Mesendoderm (in vitro differentiated cells): ENCODE results near the gene RASGEF1C.

Experiments used
- DNase-seq: peaks from one replicate; pipeline ENCODE4 v3.0.0; 2013
- H2AK5ac ChIP-seq: 2 replicates; pipeline ENCODE4 v1.6.1; 2013; ENCODE audit warnings: low read length, inconsistent platforms
- H2BK120ac ChIP-seq: 2 replicates; pipeline ENCODE4 v1.6.1; 2013; ENCODE audit warnings: low read depth, mild to moderate bottlenecking, low read length, moderate library complexity, mixed read lengths
- H2BK15ac ChIP-seq: replicated peaks from 2 replicates; pipeline ENCODE4 v1.6.1; 2013; ENCODE audit warnings: low read depth, mild to moderate bottlenecking, moderate library complexity
- H2BK5ac ChIP-seq: 2 replicates; pipeline ENCODE4 v1.6.1; 2013; ENCODE audit warnings: low read length, inconsistent platforms
- H3K18ac ChIP-seq: 2 replicates; pipeline ENCODE4 v1.6.1; 2013; ENCODE audit warnings: mild to moderate bottlenecking, low read length, mixed read lengths
- H3K23ac ChIP-seq: one replicate; pipeline ENCODE4 v1.6.1; 2013; ENCODE audit warnings: low read length
- H3K27ac ChIP-seq: 2 replicates; pipeline ENCODE4 v1.5.1; 2013; ENCODE audit warnings: low read depth, mild to moderate bottlenecking, inconsistent platforms, low read length, moderate library complexity
- H3K27me3 ChIP-seq: 2 replicates; pipeline ENCODE4 v1.6.1; 2013; ENCODE audit warnings: low read length, control low read depth, mild to moderate bottlenecking, inconsistent platforms; ENCODE audit not compliant: insufficient read depth, poor library complexity
- H3K36me3 ChIP-seq: 2 replicates; pipeline ENCODE4 v1.6.1; 2013; ENCODE audit warnings: low read length, inconsistent platforms; ENCODE audit not compliant: control insufficient read depth, insufficient read depth
- H3K4ac ChIP-seq: one replicate; pipeline ENCODE4 v1.6.1; 2013; ENCODE audit warnings: low read depth, mild to moderate bottlenecking, low read length, moderate library complexity
- H3K4me1 ChIP-seq: 2 replicates; pipeline ENCODE4 v1.6.1; 2013; ENCODE audit warnings: low read depth, low read length, inconsistent platforms; ENCODE audit not compliant: control insufficient read depth
- H3K4me2 ChIP-seq: 2 replicates; pipeline ENCODE4 v1.6.1; 2013; ENCODE audit warnings: low read length
- H3K4me3 ChIP-seq: 2 replicates; pipeline ENCODE4 v1.5.1; 2013; ENCODE audit warnings: mild to moderate bottlenecking, low read length
- H3K56ac ChIP-seq: one replicate; pipeline ENCODE4 v1.6.1; 2013; ENCODE audit warnings: low read length
- H3K79me1 ChIP-seq: 2 replicates; pipeline ENCODE4 v1.6.1; 2013; ENCODE audit warnings: low read length, inconsistent platforms
- H3K79me2 ChIP-seq: 2 replicates; pipeline ENCODE4 v1.6.1; 2013; ENCODE audit warnings: mild to moderate bottlenecking, low read length; ENCODE audit not compliant: control insufficient read depth, insufficient read depth
- H3K9ac ChIP-seq: 2 replicates; pipeline ENCODE4 v1.6.1; 2013; ENCODE audit warnings: low read length, inconsistent platforms
- H4K5ac ChIP-seq: one replicate; pipeline ENCODE4 v1.6.1; 2013; ENCODE audit warnings: low read length
- H4K8ac ChIP-seq: one replicate; pipeline ENCODE4 v1.6.1; 2013; ENCODE audit warnings: low read depth, mild to moderate bottlenecking, control low read depth, low read length, moderate library complexity
- WGBS: extraction: QIAGEN DNeasy Blood & Tissue Kit; methylation state at CpG from one replicate; pipeline ENCODE4 v1.1.7; 2013; ENCODE audit warnings: low lambda C conversion rate, missing lambda C conversion rate; ENCODE audit not compliant: insufficient coverage; ENCODE audit errors: extremely low coverage; 5-methylcytosine and 5-hydroxymethylcytosine counted together

RASGEF1C gene

DNA sequence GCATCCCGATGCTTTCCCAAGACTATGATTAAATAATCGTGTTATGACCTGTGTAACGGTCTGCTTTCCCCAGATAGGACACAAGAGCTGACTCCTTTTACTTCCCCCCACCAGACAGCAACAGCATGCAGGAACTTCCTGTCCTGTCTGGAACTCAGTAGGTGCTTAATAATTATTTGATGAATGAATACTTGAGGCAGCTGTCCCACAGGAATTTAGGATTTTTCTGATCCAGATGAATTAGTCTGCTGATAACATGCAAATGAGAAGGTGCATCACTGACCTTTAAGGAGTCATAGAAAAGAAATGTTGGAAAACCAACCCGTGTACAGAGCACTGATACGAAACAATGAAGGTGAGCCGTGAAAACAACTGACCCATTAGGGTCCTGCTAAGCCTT, 149.7 kb downstream of the RASGEF1C start:
- no peak overlapping the region for H2BK120ac ChIP-seq
- no peak overlapping the region for H3K56ac ChIP-seq
- no peak overlapping the region for H4K5ac ChIP-seq
- no peak overlapping the region for H3K4me2 ChIP-seq
- no peak overlapping the region for H3K9ac ChIP-seq
- H3K23ac ChIP-seq: no peak overlapping the region
- no peak overlapping the region for H4K8ac ChIP-seq
- no peaks in the 10 kb centered on the region for H3K27me3 ChIP-seq
- H3K27ac ChIP-seq: peak overlapping the region; percentile 30
- no peak overlapping the region for H3K4ac ChIP-seq
- no peak overlapping the region for H2BK5ac ChIP-seq
- H3K4me1 ChIP-seq: peaks cover 10% of the 10 kb centered on the region
- whole genome bisulfite sequencing: no CpG with 5 or more reads among the region's 6 CpGs
- no peak overlapping the region for H3K4me3 ChIP-seq
- peaks cover 4% of the 10 kb centered on the region for H3K79me1 ChIP-seq
- peak; percentile 65 for DNase-seq
- H2AK5ac ChIP-seq: no peak overlapping the region
- peaks cover 17% of the 10 kb centered on the region for H3K79me2 ChIP-seq
- no peak overlapping the region for H3K18ac ChIP-seq
- no peak overlapping the region for H2BK15ac ChIP-seq
- H3K36me3 ChIP-seq: no peaks in the 10 kb centered on the region

DNA sequence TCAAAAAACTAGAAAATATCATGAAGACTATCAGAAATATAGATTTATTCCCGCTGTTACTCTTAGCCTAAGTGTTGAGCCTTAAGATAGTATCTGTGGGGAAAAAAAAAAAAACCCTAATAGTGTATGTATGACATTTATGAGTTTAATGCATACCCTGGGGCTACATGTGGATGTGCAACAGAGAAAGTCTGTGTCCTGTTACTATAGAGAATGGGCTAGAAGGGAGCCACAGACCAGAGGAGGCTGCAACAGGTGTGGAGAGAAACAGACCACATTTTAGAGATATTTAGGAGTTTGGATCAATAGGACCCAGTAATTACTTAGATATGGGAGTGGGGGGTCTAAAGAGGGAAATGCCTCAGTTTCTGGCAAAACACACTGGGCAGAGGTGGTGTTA, 152.9 kb downstream of the RASGEF1C start:
- Histone ChIP-seq H2BK15ac (no peak overlapping the region), H3K9ac (no peak overlapping the region), H3K4me2 (no peak overlapping the region), H4K5ac (no peak overlapping the region), H3K36me3 (no peaks in the 10 kb centered on the region), H3K18ac (no peak overlapping the region), H3K4me1 (peaks cover 10% of the 10 kb centered on the region), H3K27ac (no peak overlapping the region), H3K56ac (no peak overlapping the region), H3K27me3 (no peaks in the 10 kb centered on the region), H3K23ac (no peak overlapping the region), H3K79me2 (peaks cover 12% of the 10 kb centered on the region), H2BK120ac (no peak overlapping the region), H3K4me3 (no peak overlapping the region), H2AK5ac (no peak overlapping the region), H4K8ac (no peak overlapping the region), H2BK5ac (no peak overlapping the region), H3K79me1 (peaks cover 10% of the 10 kb centered on the region), H3K4ac (no peak overlapping the region)
- no peak for DNase-seq
- WGBS: no CpG with 5 or more reads among the region's 1 CpG

DNA sequence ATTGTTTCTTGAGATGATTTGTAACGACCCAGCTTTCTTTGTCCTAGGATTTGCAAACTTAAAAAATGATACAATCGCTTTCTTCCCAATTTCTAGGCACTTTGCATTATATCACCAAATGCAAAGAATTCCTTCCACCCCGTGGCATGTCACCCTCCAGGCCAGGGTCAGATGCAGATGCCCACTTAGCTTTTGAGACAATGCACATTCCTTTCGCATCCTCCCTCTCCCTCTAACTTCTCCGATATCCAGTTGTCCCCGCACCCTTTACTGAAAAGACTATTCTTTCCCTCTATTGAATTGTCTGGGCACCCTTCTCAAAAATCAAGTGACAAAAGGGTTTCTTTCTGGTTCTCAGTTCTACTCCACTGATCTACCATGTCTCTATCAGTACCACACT, 154.8 kb downstream of the RASGEF1C start:
- H2BK15ac ChIP-seq: no peak overlapping the region
- no peak overlapping the region for H3K56ac ChIP-seq
- peaks cover 8% of the 10 kb centered on the region for H3K79me2 ChIP-seq
- no peak overlapping the region for H2AK5ac ChIP-seq
- no peak overlapping the region for H3K4me2 ChIP-seq
- H3K27me3 ChIP-seq: no peaks in the 10 kb centered on the region
- H3K18ac ChIP-seq: no peak overlapping the region
- H3K4me3 ChIP-seq: no peak overlapping the region
- no peaks in the 10 kb centered on the region for H3K36me3 ChIP-seq
- no peak overlapping the region for H3K23ac ChIP-seq
- no peak overlapping the region for H3K9ac ChIP-seq
- no peak overlapping the region for H2BK120ac ChIP-seq
- no peak overlapping the region for H3K27ac ChIP-seq
- H4K8ac ChIP-seq: no peak overlapping the region
- WGBS: no CpG with 5 or more reads among the region's 6 CpGs
- H2BK5ac ChIP-seq: no peak overlapping the region
- H3K4ac ChIP-seq: no peak overlapping the region
- DNase-seq: no peak
- no peaks in the 10 kb centered on the region for H3K4me1 ChIP-seq
- peaks cover 10% of the 10 kb centered on the region for H3K79me1 ChIP-seq
- H4K5ac ChIP-seq: no peak overlapping the region

DNA sequence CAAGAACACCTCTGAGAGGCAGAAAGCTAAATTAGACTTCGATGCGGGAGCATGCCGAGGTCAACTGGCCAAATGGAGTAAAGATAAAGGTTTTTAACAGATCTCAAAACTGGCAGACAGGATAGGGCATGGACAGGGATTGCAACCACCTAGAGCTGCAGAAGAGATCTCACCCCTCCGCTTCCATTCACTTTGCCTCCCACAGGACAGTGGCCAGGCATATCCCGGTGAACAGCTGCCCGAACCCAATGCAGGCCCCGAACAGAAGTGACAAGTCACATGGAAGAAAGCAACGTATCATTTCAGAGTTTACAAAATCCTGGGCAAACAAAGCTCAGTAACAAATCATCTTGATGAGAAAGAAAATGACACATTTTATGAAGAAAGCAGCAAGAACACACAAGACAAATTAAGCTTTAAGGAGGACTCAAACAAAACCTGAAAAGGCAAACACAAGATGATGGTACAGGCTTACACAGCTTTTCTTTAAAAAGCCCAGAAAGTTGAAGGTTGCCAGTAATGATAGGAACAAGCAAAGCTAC, 155.9 kb downstream of the RASGEF1C start:
- Histone ChIP-seq H4K8ac (no peak overlapping the region), H3K4me1 (peaks cover 4% of the 10 kb centered on the region), H2BK15ac (no peak overlapping the region), H3K36me3 (no peaks in the 10 kb centered on the region), H3K9ac (no peak overlapping the region), H3K79me1 (peaks cover 8% of the 10 kb centered on the region), H3K4me3 (no peak overlapping the region), H3K23ac (no peak overlapping the region), H3K18ac (no peak overlapping the region), H3K4me2 (no peak overlapping the region), H2BK5ac (no peak overlapping the region), H3K4ac (no peak overlapping the region), H2BK120ac (no peak overlapping the region), H3K27me3 (no peaks in the 10 kb centered on the region), H4K5ac (no peak overlapping the region), H3K79me2 (peaks cover 8% of the 10 kb centered on the region), H2AK5ac (no peak overlapping the region), H3K27ac (no peak overlapping the region), H3K56ac (no peak overlapping the region)
- DNase-seq: no peak
- WGBS: no CpG with 5 or more reads among the region's 8 CpGs

DNA sequence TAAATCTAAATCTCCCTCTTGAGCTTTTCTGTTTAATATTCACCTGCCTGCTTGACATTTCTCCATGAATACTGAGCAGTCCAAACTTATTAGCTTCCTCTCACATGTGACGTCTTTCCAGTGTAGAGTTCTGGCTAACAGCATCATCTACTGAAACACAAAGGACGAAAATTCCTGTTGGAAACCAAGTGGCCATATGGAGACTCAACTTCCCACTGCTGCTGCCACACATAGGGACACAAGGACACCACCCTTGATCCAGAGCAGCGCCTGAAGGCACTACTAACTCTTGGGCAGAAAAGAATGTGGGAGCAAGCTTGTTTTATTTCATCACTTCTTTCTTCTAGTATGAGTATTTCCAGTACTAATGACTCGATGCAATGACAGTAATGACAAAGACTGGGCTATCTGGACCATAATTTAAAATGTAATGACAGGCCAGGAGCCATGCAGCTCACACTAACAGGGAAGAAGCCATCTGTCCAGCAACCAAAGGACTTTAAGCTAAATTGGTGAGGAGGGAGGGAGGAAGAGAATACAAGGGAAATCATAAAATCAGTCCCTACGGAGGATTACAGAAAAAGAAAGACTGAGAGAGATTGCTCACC, 156.7 kb downstream of the RASGEF1C start:
- Histone ChIP-seq H2AK5ac (no peak overlapping the region), H3K4me1 (peaks cover 4% of the 10 kb centered on the region), H3K4me2 (no peak overlapping the region), H3K18ac (no peak overlapping the region), H3K36me3 (no peaks in the 10 kb centered on the region), H3K27me3 (no peaks in the 10 kb centered on the region), H3K9ac (no peak overlapping the region), H3K56ac (no peak overlapping the region), H3K23ac (peak overlapping the region; percentile 10), H2BK120ac (no peak overlapping the region), H2BK15ac (no peak overlapping the region), H3K27ac (no peak overlapping the region), H3K79me1 (peaks cover 9% of the 10 kb centered on the region), H3K79me2 (peaks cover 9% of the 10 kb centered on the region), H3K4ac (no peak overlapping the region), H4K8ac (no peak overlapping the region), H4K5ac (no peak overlapping the region), H2BK5ac (no peak overlapping the region), H3K4me3 (no peak overlapping the region)
- no CpG with 5 or more reads among the region's 5 CpGs for WGBS
- DNase-seq: no peak
